Ishikawa (cell line): ENCODE measurements around the gene RPE65.

ENCODE experiments used
- CEBPB ChIP-seq: IDR thresholded peaks from 2 replicates; pipeline ENCODE4 v1.6.1; 2012
- CREB1 ChIP-seq: IDR thresholded peaks from 2 replicates; pipeline ENCODE4 v1.6.1; 2012; ENCODE audit warnings: low read depth
- EGR1 ChIP-seq: IDR thresholded peaks from 2 replicates; pipeline ENCODE4 v1.6.1; 2012
- EP300 ChIP-seq: IDR thresholded peaks from 2 replicates; pipeline ENCODE4 v1.6.1; 2012; ENCODE audit warnings: borderline replicate concordance
- FOXM1 ChIP-seq: IDR thresholded peaks from 2 replicates; pipeline ENCODE4 v1.6.1; 2012; ENCODE audit warnings: low read depth, borderline replicate concordance
- NFIC ChIP-seq: IDR thresholded peaks from 2 replicates; pipeline ENCODE4 v1.6.1; 2012
- RAD21 ChIP-seq: IDR thresholded peaks from 2 replicates; pipeline ENCODE4 v1.6.1; 2012; ENCODE audit warnings: low read depth
- REST ChIP-seq: IDR thresholded peaks from 2 replicates; pipeline ENCODE4 v1.6.1; 2012; ENCODE audit warnings: low read depth, mild to moderate bottlenecking
- TAF1 ChIP-seq: IDR thresholded peaks from 2 replicates; pipeline ENCODE4 v1.6.1; 2012; ENCODE audit warnings: low read depth, mild to moderate bottlenecking
- TCF12 ChIP-seq: IDR thresholded peaks from 2 replicates; pipeline ENCODE4 v1.6.1; 2012; ENCODE audit warnings: low read depth
- TEAD4 ChIP-seq: IDR thresholded peaks from 2 replicates; pipeline ENCODE4 v1.6.1; 2012
- YY1 ChIP-seq: IDR thresholded peaks from 2 replicates; pipeline ENCODE4 v1.6.1; 2012; ENCODE audit warnings: low read depth
- TF ChIP-seq, protein P1 (sequence below): IDR thresholded peaks from 2 replicates; pipeline ENCODE4 v1.6.1; 2012
- TF ChIP-seq, protein P2 (sequence below): IDR thresholded peaks from 2 replicates; pipeline ENCODE4 v1.6.1; 2012

- TF ChIP-seq REST (no peak), RAD21 (no peak), TAF1 (peak; percentile 75), YY1 (peak; percentile 83), NFIC (0 out of 2 replicates have a peak, but pooled peaks have one; percentile 9), CEBPB (no peak), FOXM1 (peak; percentile 90), TEAD4 (no peak), EGR1 (no peak), EP300 (peak; percentile 38; the same call in 1 of the 2 replicates), TCF12 (peak; percentile 50), CREB1 (no peak)
- TF ChIP-seq, protein P1, sequence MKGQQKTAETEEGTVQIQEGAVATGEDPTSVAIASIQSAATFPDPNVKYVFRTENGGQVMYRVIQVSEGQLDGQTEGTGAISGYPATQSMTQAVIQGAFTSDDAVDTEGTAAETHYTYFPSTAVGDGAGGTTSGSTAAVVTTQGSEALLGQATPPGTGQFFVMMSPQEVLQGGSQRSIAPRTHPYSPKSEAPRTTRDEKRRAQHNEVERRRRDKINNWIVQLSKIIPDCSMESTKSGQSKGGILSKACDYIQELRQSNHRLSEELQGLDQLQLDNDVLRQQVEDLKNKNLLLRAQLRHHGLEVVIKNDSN: peak; percentile 99
- TF ChIP-seq, protein P2, sequence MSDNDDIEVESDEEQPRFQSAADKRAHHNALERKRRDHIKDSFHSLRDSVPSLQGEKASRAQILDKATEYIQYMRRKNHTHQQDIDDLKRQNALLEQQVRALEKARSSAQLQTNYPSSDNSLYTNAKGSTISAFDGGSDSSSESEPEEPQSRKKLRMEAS: peak; percentile 84
These were observed 47.1 kb upstream of the RPE65 start, which contains the start of gene DEPDC1 for GRCh38 chr1:68496680-68497357.
